Effector CD8-positive, alpha-beta T cell (primary cell): ENCODE data around the gene CDKN1A.
"Not testable (repeated sequence)": the region's sequence is repeated elsewhere in the genome, so short reads cannot be mapped to it uniquely, and the experiment has no call there.

Source experiments
- DNase-seq: peaks from one replicate; lab custom pipeline; 2025; lab: John Stamatoyannopoulos, UW

Gene CDKN1A

GRCh38 chr6:36720251-36721141, 42.0 kb downstream of the CDKN1A start:
- no peak for DNase-seq

GRCh38 chr6:36721369-36722140, 43.0 kb downstream of the CDKN1A start:
- DNase-seq = no peak

GRCh38 chr6:36722365-36722764, 43.9 kb downstream of the CDKN1A start:
- no peak for DNase-seq

GRCh38 chr6:36722879-36723278, 44.4 kb downstream of the CDKN1A start:
- no peak for DNase-seq

DNA sequence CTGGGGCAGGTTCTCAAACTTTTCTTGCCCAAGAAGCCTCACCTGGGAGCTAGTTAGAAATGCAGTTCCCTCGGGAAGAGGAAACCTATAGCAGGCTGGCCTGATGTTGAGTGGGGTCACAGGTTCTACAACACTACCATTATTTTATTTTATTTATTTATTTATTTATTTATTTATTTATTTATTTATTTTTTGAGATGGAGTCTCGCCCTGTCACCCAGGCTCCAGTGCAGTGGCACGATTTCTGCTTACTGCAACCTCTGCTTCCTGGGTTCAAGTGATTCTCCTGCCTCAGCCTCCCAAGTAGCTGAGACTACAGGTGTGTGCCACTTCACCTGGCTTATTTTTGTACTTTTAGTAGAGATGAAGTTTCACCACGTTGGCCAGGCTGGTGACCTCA, 45.5 kb downstream of the CDKN1A start:
- DNase-seq = not testable (repeated sequence)

GRCh38 chr6:36724514-36725390, 46.2 kb downstream of the CDKN1A start:
- no peak for DNase-seq

GRCh38 chr6:36725581-36725980, 47.1 kb downstream of the CDKN1A start:
- no peak for DNase-seq

DNA sequence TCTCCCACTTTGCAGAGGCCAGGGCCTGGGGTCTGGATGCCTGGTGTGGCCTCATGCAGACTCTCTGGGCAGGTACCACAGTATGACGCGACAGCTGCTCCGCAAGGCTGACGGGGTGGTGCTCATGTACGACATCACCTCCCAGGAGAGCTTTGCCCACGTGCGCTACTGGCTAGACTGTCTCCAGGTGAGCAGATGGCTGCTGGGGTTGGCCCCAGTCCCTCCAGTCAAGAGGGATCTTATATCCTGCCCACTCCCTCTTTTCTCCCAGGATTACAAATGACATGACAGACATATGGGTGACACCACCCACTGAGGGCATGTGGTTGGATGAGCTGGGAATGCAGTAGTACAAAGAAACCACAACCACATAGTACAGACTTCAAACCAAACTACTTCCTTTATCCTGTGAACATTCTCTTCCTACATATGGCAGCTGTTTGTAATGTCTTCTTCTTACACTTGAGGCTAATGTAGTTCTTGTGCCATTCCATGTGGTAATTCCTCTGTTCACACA, 49.0 kb downstream of the CDKN1A start:
- DNase-seq = no peak

- no peak for DNase-seq
Measured at GRCh38 chr6:36728289-36729160, 50.0 kb downstream of the CDKN1A start.

GRCh38 chr6:36729161-36729524, 50.6 kb downstream of the CDKN1A start:
- no peak for DNase-seq

- no peak for DNase-seq
Measured at GRCh38 chr6:36730424-36731380, 52.2 kb downstream of the CDKN1A start.

DNA sequence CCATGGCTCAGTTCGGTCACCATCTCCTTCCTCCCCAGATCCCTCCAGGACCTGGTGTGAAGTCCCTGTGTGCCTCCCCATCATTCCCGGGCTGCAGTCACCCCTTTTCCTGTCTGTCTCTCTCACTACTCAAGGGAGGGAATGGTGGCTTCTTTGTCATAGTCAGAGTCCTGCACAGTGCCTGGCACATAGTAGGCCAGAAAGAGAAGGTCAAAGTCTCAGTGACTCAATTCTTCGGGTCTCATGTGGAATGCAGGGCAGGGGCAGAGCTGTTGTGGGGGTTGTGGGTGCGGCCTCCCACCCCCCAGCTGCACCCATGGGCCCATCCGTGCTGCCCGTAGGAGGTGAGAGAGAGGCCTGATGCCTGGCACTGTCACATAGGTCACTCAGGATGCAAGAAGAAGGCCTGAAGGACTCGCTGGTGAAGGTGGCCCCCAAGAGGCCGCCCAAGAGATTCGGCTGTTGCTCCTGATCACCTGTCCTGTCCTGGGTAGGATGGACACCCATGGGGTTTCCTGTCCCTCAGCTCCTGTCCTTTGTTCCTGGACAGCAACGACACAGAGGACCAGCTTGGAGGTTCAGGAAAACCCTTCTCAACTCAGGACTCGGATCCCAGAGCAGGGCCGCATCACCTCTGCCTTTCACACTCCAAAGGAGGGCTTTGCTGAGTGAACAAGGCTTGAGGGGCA, 53.3 kb downstream of the CDKN1A start:
- DNase-seq = no peak

GRCh38 chr6:36733300-36733699, 54.8 kb downstream of the CDKN1A start:
- no peak for DNase-seq

DNA sequence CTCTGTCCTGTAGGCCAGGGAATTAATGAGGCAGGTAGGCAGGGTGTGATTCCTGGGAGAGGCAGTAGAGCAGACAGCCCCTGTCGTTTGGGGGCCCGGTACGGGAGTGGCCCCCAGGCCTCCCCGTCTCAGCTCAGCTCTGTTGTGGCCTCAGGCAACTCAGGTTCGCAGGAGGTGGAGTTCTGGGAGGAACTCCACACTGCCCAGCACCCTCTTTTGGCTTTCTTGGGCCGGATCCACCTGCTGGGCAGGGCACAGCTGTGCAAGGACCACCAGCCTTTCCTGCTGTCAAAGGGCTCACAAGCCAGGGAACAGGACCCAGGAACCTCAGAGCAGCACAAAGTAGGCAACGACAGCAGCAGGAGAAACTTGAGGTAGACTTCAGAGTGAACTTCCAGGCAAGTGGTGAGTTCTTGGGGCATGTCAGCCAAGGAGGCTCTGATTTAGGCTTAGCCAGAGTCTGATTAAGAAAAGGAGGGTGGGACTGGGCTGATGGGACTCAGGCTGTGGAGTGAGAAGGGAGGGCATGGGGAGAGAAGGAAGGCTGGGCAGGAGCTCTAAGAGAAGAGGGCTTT, 56.1 kb downstream of the CDKN1A start:
- no peak for DNase-seq

DNA sequence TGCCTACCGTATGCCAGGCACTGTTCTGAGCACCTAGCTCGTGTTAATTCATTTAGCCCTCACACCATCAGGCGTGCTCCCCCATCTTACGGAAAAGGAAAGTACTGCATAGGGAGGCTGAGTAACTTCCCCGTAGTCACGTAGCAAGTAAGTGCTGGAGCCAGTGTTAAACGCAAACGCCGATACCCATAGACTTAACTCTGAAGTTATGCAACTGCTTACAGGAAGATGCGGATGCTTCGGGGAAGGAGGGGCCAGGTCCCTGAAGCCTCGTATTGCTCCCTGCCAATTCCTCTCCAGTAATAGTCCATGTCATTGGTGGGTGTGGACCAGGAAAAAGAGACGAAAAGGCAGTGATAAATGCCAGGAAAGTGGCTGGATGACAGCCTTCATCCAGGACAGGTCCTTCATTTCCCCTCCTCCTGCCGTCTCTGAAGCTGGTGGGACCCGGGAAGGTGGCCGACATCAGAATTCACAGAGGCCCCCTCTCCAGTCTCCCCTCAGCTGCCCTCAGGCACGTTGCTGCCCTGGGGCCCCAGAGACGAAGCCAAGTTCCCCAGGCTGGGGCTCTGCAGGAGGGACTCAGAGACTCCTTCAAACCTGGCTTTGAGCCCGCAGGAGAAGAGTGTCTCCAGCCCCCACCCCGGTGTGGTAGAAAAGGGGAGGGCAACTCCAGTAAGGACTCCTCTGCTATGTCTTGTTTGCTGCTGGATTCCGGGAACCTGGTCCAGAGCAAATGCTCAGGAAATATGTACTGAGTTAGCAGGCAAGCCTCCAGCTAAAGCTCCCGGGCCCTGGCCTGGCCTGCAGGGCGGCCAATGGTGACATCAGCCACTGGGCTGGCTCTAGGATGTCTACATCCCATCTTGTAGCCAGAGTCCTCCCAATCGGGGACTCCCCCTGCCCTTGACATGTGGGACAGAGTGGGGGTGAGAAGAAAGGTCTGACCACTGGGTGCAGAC, 56.9 kb downstream of the CDKN1A start:
- no peak for DNase-seq
